Thyroid gland (tissue), 4 donors: Measurements from ENCODE around the gene ISLR2. TPM values are rescaled to one million over a fixed set of nuclear protein-coding genes. Genes with fewer than 3 reads are reported as not detected.

Experiments
- DNase-seq, 2 donors: peaks; one replicate each; pipeline ENCODE4 v3.0.0-alpha.2; 2019
- H3K27ac ChIP-seq, 3 donors: fragments of 200-600 bp; sonication (generic); 1 replicate in 2 of 3; 2 replicates in 1 of 3; pipeline ENCODE4 v1.5.1; 2016 to 2019; ENCODE audit warnings: mild to moderate bottlenecking in 1 of 3, moderate library complexity in 1 of 3
- H3K27me3 ChIP-seq: fragments of 200-600 bp; sonication (generic); one replicate; pipeline ENCODE4 v1.5.1; 2019
- H3K36me3 ChIP-seq, 2 donors: fragments of 200-600 bp; sonication (generic); one replicate each; pipeline ENCODE4 v1.5.1; 2016 to 2019
- H3K4me1 ChIP-seq, 2 donors: fragments of 200-600 bp; sonication (generic); one replicate each; pipeline ENCODE4 v1.5.1; 2017 to 2019
- H3K4me3 ChIP-seq, 3 donors: fragments of 200-600 bp; sonication (generic); replicated peaks in 1 of 3; 1 replicate in 2 of 3; 2 replicates in 1 of 3; pipeline ENCODE4 v1.5.1; 2016; ENCODE audit warnings: mild to moderate bottlenecking in 1 of 3
- H3K9me3 ChIP-seq: fragments of 200-600 bp; sonication (generic); one replicate; pipeline ENCODE4 v1.5.1; 2017
- POLR2A ChIP-seq, 2 donors: fragments of 450-650 bp; IDR thresholded peaks; one replicate each; pipeline ENCODE4 v1.6.1; 2017; ENCODE audit warnings: antibody characterized with exemption in 2 of 2, mild to moderate bottlenecking in 2 of 2, moderate library complexity in 1 of 2
- WGBS, 2 donors: methylation state at CpG; one replicate each; pipeline ENCODE4 v1.1.5; 2017; 5-methylcytosine and 5-hydroxymethylcytosine counted together
- intact Hi-C: fragments of 100-400 bp; cut with DNase I; formaldehyde crosslinking; loops from one replicate; pipeline ENCODE4 v1.15.1; 2023
- total RNA-seq, 4 donors: library from RNA; depleted of rRNA; stranded (reverse); fragments of >200 nt; gene quantifications; one replicate each; pipeline ENCODE4 v1.2.3, GENCODE V29; 2016
- TF ChIP-seq, protein P1 (sequence below), 6 experiments: fragments of 200-600 bp in 3 of 6; fragments of 450-650 bp in 3 of 6; sonication (generic) in 3 of 6; IDR thresholded peaks; one replicate each; pipeline ENCODE4 v1.5.1; 2016 to 2019; ENCODE audit warnings: antibody characterized with exemption in 6 of 6, mild to moderate bottlenecking in 2 of 6, inconsistent platforms in 1 of 6, moderate library complexity in 1 of 6

ISLR2 gene
- total RNA-seq, 4 donors from 2014 or later = 0.40 TPM; not detected in 3

DNA sequence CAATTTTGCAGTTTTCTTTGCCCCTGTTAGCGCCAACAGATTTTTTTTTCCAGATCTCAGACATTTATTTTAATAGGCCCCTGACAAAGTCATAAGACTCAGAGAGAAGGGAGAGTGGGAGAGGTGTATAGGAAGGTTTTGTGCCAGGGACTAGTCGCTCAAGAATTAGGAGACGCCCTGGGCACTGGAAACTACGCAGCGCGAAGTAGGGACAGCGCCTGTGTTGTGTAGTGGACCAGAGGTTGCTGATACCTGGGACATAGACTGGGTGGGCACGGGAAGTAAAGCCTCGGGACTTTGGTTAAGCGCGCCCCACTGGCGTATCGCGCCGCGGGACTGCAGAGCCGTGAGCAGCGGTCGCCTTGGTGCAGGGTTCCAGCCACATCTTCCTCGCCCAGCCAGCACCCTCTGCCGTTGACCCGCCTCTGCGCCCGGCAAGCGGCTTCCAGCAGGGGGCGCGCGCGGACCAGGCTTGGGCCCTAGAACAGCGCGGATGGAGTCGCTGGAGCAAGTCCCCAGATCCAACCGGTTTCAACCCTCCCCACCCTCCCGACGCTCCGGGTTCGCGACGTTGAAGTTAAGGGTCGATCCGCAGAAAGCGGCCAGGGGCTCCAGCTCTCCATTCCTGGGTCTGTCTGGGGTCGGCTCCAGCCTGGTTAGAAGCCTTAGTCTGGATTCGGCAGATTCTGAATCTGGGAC is 3.0 kb upstream of the ISLR2 start:
- no peak for TF ChIP-seq POLR2A (IDR thresholded peaks at IDR 0.05)
- TF ChIP-seq, protein P1, sequence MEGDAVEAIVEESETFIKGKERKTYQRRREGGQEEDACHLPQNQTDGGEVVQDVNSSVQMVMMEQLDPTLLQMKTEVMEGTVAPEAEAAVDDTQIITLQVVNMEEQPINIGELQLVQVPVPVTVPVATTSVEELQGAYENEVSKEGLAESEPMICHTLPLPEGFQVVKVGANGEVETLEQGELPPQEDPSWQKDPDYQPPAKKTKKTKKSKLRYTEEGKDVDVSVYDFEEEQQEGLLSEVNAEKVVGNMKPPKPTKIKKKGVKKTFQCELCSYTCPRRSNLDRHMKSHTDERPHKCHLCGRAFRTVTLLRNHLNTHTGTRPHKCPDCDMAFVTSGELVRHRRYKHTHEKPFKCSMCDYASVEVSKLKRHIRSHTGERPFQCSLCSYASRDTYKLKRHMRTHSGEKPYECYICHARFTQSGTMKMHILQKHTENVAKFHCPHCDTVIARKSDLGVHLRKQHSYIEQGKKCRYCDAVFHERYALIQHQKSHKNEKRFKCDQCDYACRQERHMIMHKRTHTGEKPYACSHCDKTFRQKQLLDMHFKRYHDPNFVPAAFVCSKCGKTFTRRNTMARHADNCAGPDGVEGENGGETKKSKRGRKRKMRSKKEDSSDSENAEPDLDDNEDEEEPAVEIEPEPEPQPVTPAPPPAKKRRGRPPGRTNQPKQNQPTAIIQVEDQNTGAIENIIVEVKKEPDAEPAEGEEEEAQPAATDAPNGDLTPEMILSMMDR (IDR thresholded peaks at IDR 0.05) = peak; percentile 81 to 99 (median 97)
- DNase-seq = peak; percentile 85 to 88
- Histone ChIP-seq H3K36me3 (no peaks in the 10 kb centered on the region), H3K4me3 (peak overlapping the region in 1 of 3 donors; percentile 7), H3K9me3 (no peaks in the 10 kb centered on the region), H3K4me1 (peaks cover 3 to 42% of the 10 kb centered on the region in 2 donors), H3K27me3 (peaks cover 25% of the 10 kb centered on the region), H3K27ac (no peak overlapping the region)
- 12 to 17% methylated on average over 20 to 27 of the region's 44 CpGs for WGBS, 2 donors
- intact Hi-C loops = no loop called here

- H3K27ac ChIP-seq = no peak overlapping the region
Measured at GRCh38 chr15:74127954-74128784, 2.2 kb upstream of the ISLR2 start.

DNA sequence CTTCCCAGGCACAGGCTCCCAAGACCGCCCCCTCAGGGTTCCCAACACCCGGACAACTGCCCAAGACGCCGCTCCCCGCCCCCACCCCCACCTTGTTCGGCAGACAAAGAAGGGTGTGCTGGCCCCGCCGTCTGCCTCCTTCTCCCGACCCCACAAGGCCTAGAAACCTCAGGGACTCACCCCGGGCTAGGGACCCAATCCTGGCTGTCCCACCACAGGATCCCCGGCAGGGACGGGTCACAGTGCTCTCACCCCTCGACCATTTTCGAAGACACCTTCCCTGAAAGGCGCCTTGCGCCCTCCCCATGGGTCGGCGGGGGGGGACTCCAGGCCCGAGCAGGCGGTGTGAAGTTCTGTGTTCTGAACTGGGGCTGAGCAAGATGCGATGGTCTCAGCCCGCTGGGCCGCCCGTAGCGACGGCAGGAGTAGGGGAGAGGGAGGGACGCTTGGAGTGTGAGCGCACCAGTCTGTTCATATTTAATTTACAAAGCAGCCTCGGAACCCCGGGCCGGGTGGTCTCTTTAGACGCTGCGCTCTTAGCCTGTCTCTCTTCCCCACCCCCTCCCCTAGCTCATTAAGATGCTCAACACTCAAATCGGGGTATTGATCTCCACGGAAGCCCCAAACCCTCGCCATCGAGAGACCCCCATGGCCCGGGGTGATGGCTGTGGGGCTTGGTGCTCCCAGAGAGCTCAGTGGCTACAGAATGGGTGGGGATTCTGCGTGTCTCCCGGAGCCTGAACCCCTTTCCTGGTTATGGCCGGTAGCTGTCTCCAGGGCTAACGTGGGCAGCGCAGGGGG is 1.4 kb upstream of the ISLR2 start:
- no peak for DNase-seq
- no peak overlapping the region for H3K4me3 ChIP-seq
- peaks cover 25% of the 10 kb centered on the region for H3K27me3 ChIP-seq
- no peaks in the 10 kb centered on the region for H3K36me3 ChIP-seq
- intact Hi-C loops = loop anchor here (2.0 kb wide), 1 partner anchor 174 kb away; no protein-coding TSS in a partner anchor
- 10 to 14% methylated on average over 21 to 23 of the region's 43 CpGs for WGBS, 2 donors
- H3K9me3 ChIP-seq = no peaks in the 10 kb centered on the region
- peaks cover 3 to 33% of the 10 kb centered on the region in 2 donors for H3K4me1 ChIP-seq
- TF ChIP-seq, protein P1 (IDR thresholded peaks at IDR 0.05) = no peak
- no peak for TF ChIP-seq POLR2A (IDR thresholded peaks at IDR 0.05)
- H3K27ac ChIP-seq = no peak overlapping the region

More at GRCh38 chr15:74127954-74128784, 2.2 kb upstream of the ISLR2 start:
- TF ChIP-seq POLR2A (IDR thresholded peaks at IDR 0.05) = no peak
- TF ChIP-seq, protein P1 (IDR thresholded peaks at IDR 0.05) = no peak
- WGBS, 2 donors = 10 to 16% methylated on average over 26 to 32 of the region's 53 CpGs
- Histone ChIP-seq H3K4me1 (peaks cover 3 to 34% of the 10 kb centered on the region in 2 donors), H3K4me3 (peak overlapping the region in 1 of 3 donors; percentile 7), H3K9me3 (no peaks in the 10 kb centered on the region), H3K36me3 (no peaks in the 10 kb centered on the region), H3K27me3 (peaks cover 25% of the 10 kb centered on the region)
- DNase-seq = no peak
- intact Hi-C loops = loop anchor here (2.0 kb wide), 1 partner anchor 175 kb away; no protein-coding TSS in a partner anchor

DNA sequence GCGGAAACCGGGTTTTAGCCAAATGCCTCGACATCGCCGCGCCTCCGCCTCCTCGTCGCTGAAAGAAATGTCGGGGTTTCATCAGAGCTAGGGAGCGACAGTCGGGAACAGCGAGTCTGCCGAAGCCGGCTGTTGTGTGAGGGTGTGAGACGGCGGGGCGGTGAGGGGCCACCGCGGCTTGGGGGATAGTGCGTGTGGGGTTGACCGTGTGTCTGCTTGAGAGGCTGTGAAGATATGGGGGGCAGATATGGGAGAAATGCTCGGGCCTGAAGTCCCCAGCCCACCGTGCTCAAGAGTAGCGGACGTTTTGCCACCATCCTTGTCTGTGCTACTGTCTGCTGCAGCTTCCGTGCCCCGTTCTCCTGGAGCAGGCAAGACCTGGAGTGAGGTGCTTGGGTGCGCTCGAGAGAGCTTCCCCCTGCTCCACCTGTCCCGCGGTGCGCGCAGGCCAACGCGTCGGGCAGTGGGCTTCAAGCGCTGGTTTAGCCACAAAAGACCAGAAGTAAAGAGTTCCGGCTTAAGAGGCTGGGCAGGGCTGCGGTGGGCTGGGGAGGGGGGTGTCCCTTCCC is 716 bp upstream of the ISLR2 start:
- WGBS, 2 donors = 4 to 5% methylated on average over 23 to 37 of the region's 40 CpGs
- Histone ChIP-seq H3K36me3 (no peaks in the 10 kb centered on the region), H3K27ac (no peak overlapping the region), H3K27me3 (peaks cover 25% of the 10 kb centered on the region), H3K4me3 (peak overlapping the region in 1 of 3 donors; percentile 6), H3K4me1 (peaks cover 3 to 37% of the 10 kb centered on the region in 2 donors), H3K9me3 (no peaks in the 10 kb centered on the region)
- no peak for DNase-seq
- TF ChIP-seq, protein P1 (IDR thresholded peaks at IDR 0.05) = no peak
- no peak for TF ChIP-seq POLR2A (IDR thresholded peaks at IDR 0.05)
- intact Hi-C loops = loop anchor here (2.0 kb wide), 1 partner anchor 173 kb away; no protein-coding TSS in a partner anchor
